Liver (tissue), 3 donors: ENCODE measurements around the gene GABRG1.

Experiments used
- CTCF ChIP-seq: fragments of 150-350 bp; IDR thresholded peaks from 2 replicates; pipeline ENCODE4 v1.5.1; 2017; ENCODE audit warnings: improper control_type of control experiment, low read depth, low read length; ENCODE audit not compliant: missing input control
- GABPA ChIP-seq, 2 donors: IDR thresholded peaks in 1 of 2; conservative IDR thresholded peaks in 1 of 2; 2 replicates each; pipeline ENCODE4 v1.6.1; 2016; ENCODE audit warnings: antibody characterized with exemption in 2 of 2, mild to moderate bottlenecking in 1 of 2, moderate library complexity in 1 of 2
- JUND ChIP-seq, 2 donors: IDR thresholded peaks; 2 replicates each; pipeline ENCODE4 v1.6.1; 2016; ENCODE audit warnings: antibody characterized with exemption in 2 of 2
- YY1 ChIP-seq: IDR thresholded peaks from 2 replicates; pipeline ENCODE4 v1.6.1; 2016; ENCODE audit warnings: antibody characterized with exemption, mild to moderate bottlenecking
- donor health status: healthy.
- donor health status: healthy.

DNA sequence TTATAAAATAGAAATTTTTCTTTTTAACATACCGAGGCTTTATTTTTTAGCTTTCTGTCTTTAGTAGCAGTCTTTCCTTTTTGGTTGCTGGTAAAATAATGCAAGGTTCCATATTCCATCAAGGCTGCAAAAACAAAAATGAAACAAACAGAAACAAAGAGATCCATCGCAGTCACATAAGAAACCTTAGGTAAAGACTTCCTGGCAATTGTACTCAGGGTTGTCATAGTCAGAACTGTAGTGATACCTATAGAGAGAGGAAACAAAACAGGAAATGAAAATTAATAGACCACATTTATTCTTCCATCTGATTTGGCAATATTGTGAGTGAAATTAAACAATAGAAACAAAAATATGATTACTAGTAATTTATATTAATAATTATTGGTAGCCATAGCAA, 72.5 kb downstream of the GABRG1 start:
- no peak for TF ChIP-seq YY1
- no peak for TF ChIP-seq CTCF
- TF ChIP-seq JUND (IDR thresholded peaks at IDR 0.05), result no peak
- TF ChIP-seq GABPA (IDR thresholded peaks at IDR 0.05 in 1 of 2, conservative IDR thresholded peaks at IDR 0.05 in 1 of 2), result no peak
